Activated naive CD8-positive, alpha-beta T cell treated with anti-CD3 and anti-CD28 coated beads for 36 hours (primary cell): ENCODE results near the gene PELI3. TPM values are rescaled to one million over a fixed set of nuclear protein-coding genes. Genes with fewer than 3 reads are reported as not detected.
A peak's percentile ranks its signal among the peaks of the same experiment; 100 is the strongest.
"Not testable (repeated sequence)": the region's sequence is repeated elsewhere in the genome, so short reads cannot be mapped to it uniquely, and the experiment has no call there.

ENCODE experiments used
- DNase-seq: peaks from one replicate; pipeline ENCODE4 v3.0.0; 2021
- H3K27ac Mint-ChIP-seq: one replicate; pipeline ENCODE4 v1.8.0; 2022; ENCODE audit warnings: mild to moderate bottlenecking, moderate library complexity, mixed read lengths
- H3K27me3 Mint-ChIP-seq: one replicate; pipeline ENCODE4 v1.8.0; 2022; ENCODE audit warnings: mild to moderate bottlenecking, mixed read lengths
- H3K36me3 Mint-ChIP-seq: one replicate; pipeline ENCODE4 v1.8.0; 2021; ENCODE audit warnings: mild to moderate bottlenecking, mixed read lengths
- H3K4me1 Mint-ChIP-seq: one replicate; pipeline ENCODE4 v1.8.0; 2021; ENCODE audit warnings: mixed read lengths
- H3K4me3 Mint-ChIP-seq: one replicate; pipeline ENCODE4 v1.8.0; 2022; ENCODE audit warnings: mild to moderate bottlenecking, moderate library complexity, mixed read lengths
- H3K9me3 Mint-ChIP-seq: one replicate; pipeline ENCODE4 v1.8.0; 2022; ENCODE audit warnings: mixed read lengths
- total RNA-seq, 2 experiments: library from RNA; stranded (reverse); gene quantifications; one replicate each; pipeline ENCODE4 v1.2.3, GENCODE V29; 2021

PELI3 gene
- total RNA-seq, 2 experiments from 2014 or later = 5.8 to 6.4 TPM

GRCh38 chr11:66462911-66463310 lies 3.8 kb upstream of the PELI3 start:
- H3K4me1 Mint-ChIP-seq = peaks cover 42% of the 10 kb centered on the region
- no peak overlapping the region for H3K27ac Mint-ChIP-seq
- H3K27me3 Mint-ChIP-seq = no peaks in the 10 kb centered on the region
- H3K4me3 Mint-ChIP-seq = no peak overlapping the region
- peaks cover 7% of the 10 kb centered on the region for H3K9me3 Mint-ChIP-seq
- no peak for DNase-seq
- peaks cover 2% of the 10 kb centered on the region for H3K36me3 Mint-ChIP-seq

GRCh38 chr11:66464116-66464515 lies 2.6 kb upstream of the PELI3 start:
- not testable (repeated sequence) for H3K4me3 Mint-ChIP-seq

GRCh38 chr11:66464916-66465315 lies 1.8 kb upstream of the PELI3 start:
- Mint-ChIP-seq H3K36me3 (peaks cover 2% of the 10 kb centered on the region), H3K9me3 (peaks cover 7% of the 10 kb centered on the region), H3K27me3 (no peaks in the 10 kb centered on the region), H3K4me3 (no peak overlapping the region), H3K27ac (no peak overlapping the region), H3K4me1 (peaks cover 34% of the 10 kb centered on the region)
- DNase-seq = no peak

More at GRCh38 chr11:66464116-66464515, 2.6 kb upstream of the PELI3 start:
- not testable (repeated sequence) for H3K9me3 Mint-ChIP-seq, H3K36me3 Mint-ChIP-seq, DNase-seq, H3K27me3 Mint-ChIP-seq, H3K27ac Mint-ChIP-seq
- H3K4me1 Mint-ChIP-seq = peaks cover 40% of the 10 kb centered on the region

- no peaks in the 10 kb centered on the region for H3K27me3 Mint-ChIP-seq
- H3K4me1 Mint-ChIP-seq = peaks cover 38% of the 10 kb centered on the region
- DNase-seq = no peak
- peak overlapping the region; percentile 81 for H3K4me3 Mint-ChIP-seq
- H3K36me3 Mint-ChIP-seq = peaks cover 2% of the 10 kb centered on the region
- H3K9me3 Mint-ChIP-seq = peaks cover 7% of the 10 kb centered on the region
- H3K27ac Mint-ChIP-seq = peak overlapping the region; percentile 60
Measured at GRCh38 chr11:66465373-66466224, 1.1 kb upstream of the PELI3 start.

GRCh38 chr11:66467034-66467659 lies 442 bp downstream of the PELI3 start:
- peak overlapping the region; percentile 85 for H3K4me3 Mint-ChIP-seq
- H3K27me3 Mint-ChIP-seq = no peaks in the 10 kb centered on the region
- no peaks in the 10 kb centered on the region for H3K36me3 Mint-ChIP-seq
- peaks cover 5% of the 10 kb centered on the region for H3K9me3 Mint-ChIP-seq
- peaks cover 41% of the 10 kb centered on the region for H3K4me1 Mint-ChIP-seq
- DNase-seq = no peak
- H3K27ac Mint-ChIP-seq = peak overlapping the region; percentile 71

- peaks cover 2% of the 10 kb centered on the region for H3K9me3 Mint-ChIP-seq
- H3K36me3 Mint-ChIP-seq = no peaks in the 10 kb centered on the region
- H3K27me3 Mint-ChIP-seq = no peaks in the 10 kb centered on the region
- peaks cover 37% of the 10 kb centered on the region for H3K4me1 Mint-ChIP-seq
- peak overlapping the region; percentile 85 for H3K4me3 Mint-ChIP-seq
- DNase-seq = peak; percentile 39
- H3K27ac Mint-ChIP-seq = no peak overlapping the region
Measured at GRCh38 chr11:66467756-66468155, 1.1 kb downstream of the PELI3 start.

GRCh38 chr11:66468691-66469090 lies 2.0 kb downstream of the PELI3 start:
- Mint-ChIP-seq H3K4me3 (no peak overlapping the region), H3K4me1 (peaks cover 31% of the 10 kb centered on the region), H3K36me3 (peaks cover 2% of the 10 kb centered on the region), H3K27ac (no peak overlapping the region), H3K9me3 (no peaks in the 10 kb centered on the region), H3K27me3 (no peaks in the 10 kb centered on the region)
- DNase-seq = no peak

- Mint-ChIP-seq H3K9me3 (no peaks in the 10 kb centered on the region), H3K27me3 (no peaks in the 10 kb centered on the region), H3K4me3 (no peak overlapping the region), H3K36me3 (peaks cover 2% of the 10 kb centered on the region), H3K4me1 (peaks cover 31% of the 10 kb centered on the region), H3K27ac (no peak overlapping the region)
- DNase-seq = no peak
Measured at GRCh38 chr11:66469441-66469840, 2.7 kb downstream of the PELI3 start.

GRCh38 chr11:66470015-66470414 lies 3.3 kb downstream of the PELI3 start:
- no peak for DNase-seq
- H3K4me1 Mint-ChIP-seq = peaks cover 29% of the 10 kb centered on the region
- H3K36me3 Mint-ChIP-seq = peaks cover 2% of the 10 kb centered on the region
- no peaks in the 10 kb centered on the region for H3K9me3 Mint-ChIP-seq
- H3K27ac Mint-ChIP-seq = no peak overlapping the region
- no peak overlapping the region for H3K4me3 Mint-ChIP-seq
- no peaks in the 10 kb centered on the region for H3K27me3 Mint-ChIP-seq

GRCh38 chr11:66471142-66471541 lies 4.4 kb downstream of the PELI3 start:
- Mint-ChIP-seq H3K27me3 (no peaks in the 10 kb centered on the region), H3K4me3 (no peak overlapping the region), H3K27ac (no peak overlapping the region), H3K9me3 (no peaks in the 10 kb centered on the region), H3K36me3 (peaks cover 2% of the 10 kb centered on the region), H3K4me1 (peaks cover 22% of the 10 kb centered on the region)
- no peak for DNase-seq

GRCh38 chr11:66472054-66472453 lies 5.3 kb downstream of the PELI3 start:
- H3K9me3 Mint-ChIP-seq = no peaks in the 10 kb centered on the region
- no peaks in the 10 kb centered on the region for H3K27me3 Mint-ChIP-seq
- peaks cover 2% of the 10 kb centered on the region for H3K36me3 Mint-ChIP-seq
- H3K27ac Mint-ChIP-seq = no peak overlapping the region
- no peak for DNase-seq
- H3K4me3 Mint-ChIP-seq = no peak overlapping the region
- H3K4me1 Mint-ChIP-seq = peaks cover 18% of the 10 kb centered on the region

GRCh38 chr11:66473167-66473566 lies 6.5 kb downstream of the PELI3 start:
- H3K4me3 Mint-ChIP-seq = no peak overlapping the region
- H3K27ac Mint-ChIP-seq = no peak overlapping the region
- no peaks in the 10 kb centered on the region for H3K9me3 Mint-ChIP-seq
- DNase-seq = no peak
- H3K36me3 Mint-ChIP-seq = peaks cover 5% of the 10 kb centered on the region
- peaks cover 10% of the 10 kb centered on the region for H3K4me1 Mint-ChIP-seq
- no peaks in the 10 kb centered on the region for H3K27me3 Mint-ChIP-seq

GRCh38 chr11:66473608-66474515 lies 7.2 kb downstream of the PELI3 start:
- H3K27me3 Mint-ChIP-seq = no peaks in the 10 kb centered on the region
- DNase-seq = no peak
- H3K4me1 Mint-ChIP-seq = peaks cover 13% of the 10 kb centered on the region
- H3K4me3 Mint-ChIP-seq = no peak overlapping the region
- H3K9me3 Mint-ChIP-seq = no peaks in the 10 kb centered on the region
- peaks cover 5% of the 10 kb centered on the region for H3K36me3 Mint-ChIP-seq
- no peak overlapping the region for H3K27ac Mint-ChIP-seq

- peaks cover 15% of the 10 kb centered on the region for H3K4me1 Mint-ChIP-seq
- no peaks in the 10 kb centered on the region for H3K27me3 Mint-ChIP-seq
- H3K9me3 Mint-ChIP-seq = no peaks in the 10 kb centered on the region
- no peak overlapping the region for H3K27ac Mint-ChIP-seq
- H3K4me3 Mint-ChIP-seq = no peak overlapping the region
- peaks cover 5% of the 10 kb centered on the region for H3K36me3 Mint-ChIP-seq
- DNase-seq = no peak
Measured at GRCh38 chr11:66475349-66476172, 8.9 kb downstream of the PELI3 start.
